ENCODE results near the gene SF3B4. TPM values are rescaled to one million over a fixed set of nuclear protein-coding genes. Genes with fewer than 3 reads are reported as not detected.

Gene SF3B4
- total RNA-seq, 2 donors from 2014 or later = 85.8 to 93.8 TPM

GRCh38 chr1:149933208-149933607 lies 5.6 kb upstream of the SF3B4 start:
- no peak overlapping the region for H3K4me3 Mint-ChIP-seq
- Histone ChIP-seq H3K9ac (ENCODE audit: extremely low read depth, low read length, poor library complexity, severe bottlenecking) (no peak overlapping the region), H3K36me3 (ENCODE audit: control insufficient read depth, insufficient read depth, low read length) (no peaks in the 10 kb centered on the region), H3K4me1 (ENCODE audit: control insufficient read depth, insufficient read depth, low read length) (no peaks in the 10 kb centered on the region), H3K27ac (ENCODE audit: low read depth, low read length) (no peak overlapping the region), H3K27me3 (ENCODE audit: control insufficient read depth, insufficient read depth, low read length, poor library complexity, severe bottlenecking) (no peaks in the 10 kb centered on the region), H3K4me3 (ENCODE audit: low read length) (no peak overlapping the region), H3K9me3 (ENCODE audit: control insufficient read depth, low read length) (no peaks in the 10 kb centered on the region)
- no peak overlapping the region for H3K27ac Mint-ChIP-seq
- no peak for DNase-seq
- no peaks in the 10 kb centered on the region for H3K36me3 Mint-ChIP-seq (ENCODE audit: low read depth)
- 96 to 100% methylated on average over 3 to 4 of the region's 4 CpGs for WGBS, 2 experiments (ENCODE audit: insufficient coverage in 1 of 2, insufficient read length in 1 of 2)
- TF ChIP-seq CTCF (conservative IDR thresholded peaks at IDR 0.05) = no peak
- peaks cover 4% of the 10 kb centered on the region for H3K27me3 Mint-ChIP-seq (ENCODE audit: insufficient read depth)
- peaks cover 36% of the 10 kb centered on the region for H3K4me1 Mint-ChIP-seq
- H3K9me3 Mint-ChIP-seq = no peaks in the 10 kb centered on the region

GRCh38 chr1:149932474-149932873 lies 4.9 kb upstream of the SF3B4 start:
- H3K4me3 ChIP-seq (ENCODE audit: low read length) = no peak overlapping the region
- H3K9me3 Mint-ChIP-seq = no peaks in the 10 kb centered on the region
- H3K4me1 Mint-ChIP-seq = peaks cover 32% of the 10 kb centered on the region
- no peaks in the 10 kb centered on the region for H3K9me3 ChIP-seq (ENCODE audit: control insufficient read depth, low read length)
- no peak overlapping the region for H3K9ac ChIP-seq (ENCODE audit: extremely low read depth, low read length, poor library complexity, severe bottlenecking)
- no peaks in the 10 kb centered on the region for H3K4me1 ChIP-seq (ENCODE audit: control insufficient read depth, insufficient read depth, low read length)
- H3K27me3 Mint-ChIP-seq (ENCODE audit: insufficient read depth) = peaks cover 4% of the 10 kb centered on the region
- no peak overlapping the region for H3K27ac Mint-ChIP-seq
- no peaks in the 10 kb centered on the region for H3K27me3 ChIP-seq (ENCODE audit: control insufficient read depth, insufficient read depth, low read length, poor library complexity, severe bottlenecking)
- 90 to 97% methylated on average over 3 to 8 of the region's 8 CpGs for WGBS, 2 experiments (ENCODE audit: insufficient coverage in 1 of 2, insufficient read length in 1 of 2)
- no peak for DNase-seq
- no peaks in the 10 kb centered on the region for H3K36me3 Mint-ChIP-seq (ENCODE audit: low read depth)
- H3K4me3 Mint-ChIP-seq = no peak overlapping the region
- no peak overlapping the region for H3K27ac ChIP-seq (ENCODE audit: low read depth, low read length)
- H3K36me3 ChIP-seq (ENCODE audit: control insufficient read depth, insufficient read depth, low read length) = no peaks in the 10 kb centered on the region
- TF ChIP-seq CTCF (conservative IDR thresholded peaks at IDR 0.05) = no peak

GRCh38 chr1:149931212-149931790 lies 3.7 kb upstream of the SF3B4 start:
- whole genome bisulfite sequencing, 2 experiments (ENCODE audit: insufficient coverage in 1 of 2, insufficient read length in 1 of 2) = 91 to 92% methylated on average over 10 to 13 of the region's 13 CpGs
- H3K27me3 Mint-ChIP-seq (ENCODE audit: insufficient read depth) = peaks cover 4% of the 10 kb centered on the region

More at GRCh38 chr1:149931212-149931790, 3.7 kb upstream of the SF3B4 start:
- H3K4me3 Mint-ChIP-seq = no peak overlapping the region
- no peak overlapping the region for H3K4me3 ChIP-seq (ENCODE audit: low read length)
- H3K4me1 ChIP-seq (ENCODE audit: control insufficient read depth, insufficient read depth, low read length) = peaks cover 5% of the 10 kb centered on the region
- no peak overlapping the region for H3K27ac Mint-ChIP-seq
- no peaks in the 10 kb centered on the region for H3K9me3 ChIP-seq (ENCODE audit: control insufficient read depth, low read length)
- TF ChIP-seq CTCF (conservative IDR thresholded peaks at IDR 0.05) = no peak
- DNase-seq = no peak
- peaks cover 5% of the 10 kb centered on the region for H3K36me3 Mint-ChIP-seq (ENCODE audit: low read depth)
- no peaks in the 10 kb centered on the region for H3K27me3 ChIP-seq (ENCODE audit: control insufficient read depth, insufficient read depth, low read length, poor library complexity, severe bottlenecking)
- H3K27ac ChIP-seq (ENCODE audit: low read depth, low read length) = no peak overlapping the region
- no peak overlapping the region for H3K9ac ChIP-seq (ENCODE audit: extremely low read depth, low read length, poor library complexity, severe bottlenecking)
- no peaks in the 10 kb centered on the region for H3K9me3 Mint-ChIP-seq
- peaks cover 6% of the 10 kb centered on the region for H3K36me3 ChIP-seq (ENCODE audit: control insufficient read depth, insufficient read depth, low read length)
- H3K4me1 Mint-ChIP-seq = peaks cover 24% of the 10 kb centered on the region

Measured in endodermal cell (in vitro differentiated cells).